ENCODE data around the gene DAPK2.

Gene DAPK2

GRCh38 chr15:63893866-63894661 is 152.2 kb downstream of the DAPK2 start:
- no peak for DNase-seq (ENCODE audit: low spot score)

GRCh38 chr15:63892794-63893441 is 153.4 kb downstream of the DAPK2 start:
- peak; percentile 86 for DNase-seq (ENCODE audit: low spot score)

GRCh38 chr15:63891768-63892133 is 154.5 kb downstream of the DAPK2 start:
- DNase-seq (ENCODE audit: low spot score) = no peak

GRCh38 chr15:63891079-63891767 is 155.1 kb downstream of the DAPK2 start:
- peak; percentile 63 for DNase-seq (ENCODE audit: low spot score)

GRCh38 chr15:63890617-63891016 is 155.7 kb downstream of the DAPK2 start:
- no peak for DNase-seq (ENCODE audit: low spot score)

GRCh38 chr15:63889831-63890230 is 156.5 kb downstream of the DAPK2 start:
- DNase-seq (ENCODE audit: low spot score) = no peak

GRCh38 chr15:63888823-63889222 is 157.5 kb downstream of the DAPK2 start:
- no peak for DNase-seq (ENCODE audit: low spot score)

- DNase-seq (ENCODE audit: low spot score) = no peak
These were observed 158.1 kb downstream of the DAPK2 start for GRCh38 chr15:63888146-63888545.

- no peak for DNase-seq (ENCODE audit: low spot score)
These were observed 158.7 kb downstream of the DAPK2 start for GRCh38 chr15:63887630-63888029.

- DNase-seq (ENCODE audit: low spot score) = no peak
These were observed 161.3 kb downstream of the DAPK2 start for GRCh38 chr15:63884953-63885352.

GRCh38 chr15:63881431-63881830 is 164.9 kb downstream of the DAPK2 start:
- DNase-seq (ENCODE audit: low spot score) = no peak

GRCh38 chr15:63880744-63881143 is 165.5 kb downstream of the DAPK2 start:
- DNase-seq (ENCODE audit: low spot score) = no peak

GRCh38 chr15:63879995-63880394 is 166.3 kb downstream of the DAPK2 start:
- no peak for DNase-seq (ENCODE audit: low spot score)

- DNase-seq (ENCODE audit: low spot score) = no peak
These were observed 167.1 kb downstream of the DAPK2 start for GRCh38 chr15:63879211-63879610.

GRCh38 chr15:63877713-63878271 is 168.5 kb downstream of the DAPK2 start:
- no peak for DNase-seq (ENCODE audit: low spot score)

- no peak for DNase-seq (ENCODE audit: low spot score)
These were observed 170.1 kb downstream of the DAPK2 start for GRCh38 chr15:63876085-63876662.

GRCh38 chr15:63874616-63875015 is 171.7 kb downstream of the DAPK2 start:
- DNase-seq (ENCODE audit: low spot score) = no peak

- DNase-seq (ENCODE audit: low spot score) = no peak
These were observed 173.3 kb downstream of the DAPK2 start for GRCh38 chr15:63872759-63873510.

- DNase-seq (ENCODE audit: low spot score) = no peak
These were observed 175.6 kb downstream of the DAPK2 start for GRCh38 chr15:63870487-63871209.

- no peak for DNase-seq (ENCODE audit: low spot score)
These were observed 176.3 kb downstream of the DAPK2 start for GRCh38 chr15:63870043-63870394.
